GM19035 (cell line): ENCODE results near the gene ZNF728.
"Not testable (repeated sequence)": the region's sequence is repeated elsewhere in the genome, so short reads cannot be mapped to it uniquely, and the experiment has no call there.

Source experiments
- ATAC-seq: cut with Tn5 transposase; IDR thresholded peaks from one replicate; pipeline ENCODE4 v1.9.1; 2021; ENCODE audit not compliant: unreplicated experiment

ZNF728 gene

DNA sequence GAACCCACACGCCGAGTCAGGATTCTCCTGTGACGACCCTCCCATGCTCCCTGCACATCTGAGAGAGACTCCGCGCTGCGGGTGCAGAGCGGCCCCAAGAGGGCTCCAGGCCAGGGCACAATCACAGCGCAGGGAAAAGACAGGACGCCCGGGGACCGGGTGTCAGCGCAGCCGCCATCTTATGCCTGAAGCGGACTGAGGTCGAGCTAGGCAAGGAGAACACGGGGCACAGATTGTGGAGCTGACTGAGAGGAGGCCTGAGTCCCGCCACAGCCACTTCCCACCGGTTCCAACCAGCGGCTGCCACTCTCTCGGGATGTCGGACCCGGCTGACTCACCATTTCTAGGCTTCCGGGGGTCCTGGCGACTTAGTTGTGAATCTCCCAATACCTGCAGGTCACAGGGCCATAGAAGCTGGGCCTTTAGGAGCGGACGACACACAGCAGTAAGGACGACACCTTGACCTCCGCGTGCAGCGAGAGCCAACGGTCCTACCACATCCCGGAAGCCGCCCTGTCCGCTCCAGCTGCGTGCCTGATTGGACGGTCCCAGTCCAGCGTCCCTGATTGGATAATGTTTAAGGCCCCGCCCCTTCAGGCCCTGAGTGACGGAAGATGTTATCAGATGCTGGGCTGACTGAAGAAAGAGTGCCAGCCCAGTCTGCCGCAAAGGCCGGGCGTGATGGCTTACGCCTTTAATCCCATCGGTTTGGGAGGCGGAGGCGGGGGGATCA lies at the start of gene ZNF728:
TSS of gene ZNF728 (minus strand) at position 487 of the 733 bp plus-strand sequence. CDS start at position 341, 146 bp downstream.
- no peak for ATAC-seq

GRCh38 chr19:23052349-23052748 lies 49.4 kb upstream of the ZNF728 start:
- no peak for ATAC-seq

DNA sequence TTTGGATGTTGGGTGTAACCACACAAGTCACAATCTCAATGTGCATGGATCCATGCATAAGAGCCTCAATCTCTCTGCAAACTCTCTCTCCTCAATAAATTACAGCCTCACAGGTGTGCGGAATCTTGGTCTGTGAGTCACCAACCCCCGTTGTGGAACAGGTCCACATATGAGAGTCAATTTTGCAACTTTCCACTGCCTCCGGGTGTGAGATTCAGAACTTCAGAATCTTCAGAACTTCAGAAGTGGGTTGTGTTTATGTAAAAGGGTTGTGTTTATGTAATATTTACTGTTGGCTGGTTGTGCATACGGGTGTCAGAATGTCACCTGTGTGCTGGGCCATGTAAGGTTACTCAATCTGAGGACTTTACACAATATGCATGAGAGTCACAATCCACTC lies 46.3 kb upstream of the ZNF728 start:
- no peak for ATAC-seq

DNA sequence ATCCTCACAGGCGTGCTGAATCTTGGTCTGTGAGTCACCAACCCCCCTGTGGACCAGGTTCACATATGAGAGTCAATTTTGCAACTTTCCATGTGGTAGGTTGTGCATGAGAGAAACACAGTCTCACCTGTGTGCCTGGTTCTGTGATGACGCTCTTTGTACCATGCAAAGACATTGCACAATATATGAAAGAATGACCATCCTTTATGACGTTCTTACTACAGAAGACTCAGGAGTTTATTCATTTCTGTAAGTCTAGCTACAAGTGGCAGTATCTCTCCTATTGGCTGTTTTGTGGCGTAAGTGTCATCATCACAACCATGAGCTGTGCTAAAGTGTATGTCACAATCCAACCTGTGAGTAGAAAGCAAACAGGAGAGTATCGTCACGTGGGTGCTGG lies 43.8 kb upstream of the ZNF728 start:
- ATAC-seq, result no peak

DNA sequence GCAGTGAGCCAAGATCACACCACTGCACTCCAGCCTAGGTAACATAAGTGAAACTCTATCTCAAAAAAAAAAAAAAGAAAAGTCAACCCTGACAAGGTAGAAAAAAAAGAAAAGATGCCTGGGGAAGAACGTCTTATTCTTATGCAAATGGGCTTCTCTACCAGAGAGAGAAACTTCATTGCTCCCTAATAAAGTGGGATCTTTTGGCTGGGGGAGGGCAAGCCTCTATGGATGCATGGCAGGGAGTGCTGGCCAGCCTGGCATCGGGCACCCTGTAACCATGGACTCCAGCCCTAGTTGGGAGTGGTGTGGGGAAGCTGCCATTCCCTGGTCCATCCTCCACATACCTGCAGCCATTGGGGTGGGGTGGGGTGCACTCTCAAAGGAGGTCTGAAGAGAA lies 30.7 kb upstream of the ZNF728 start:
- no peak for ATAC-seq

DNA sequence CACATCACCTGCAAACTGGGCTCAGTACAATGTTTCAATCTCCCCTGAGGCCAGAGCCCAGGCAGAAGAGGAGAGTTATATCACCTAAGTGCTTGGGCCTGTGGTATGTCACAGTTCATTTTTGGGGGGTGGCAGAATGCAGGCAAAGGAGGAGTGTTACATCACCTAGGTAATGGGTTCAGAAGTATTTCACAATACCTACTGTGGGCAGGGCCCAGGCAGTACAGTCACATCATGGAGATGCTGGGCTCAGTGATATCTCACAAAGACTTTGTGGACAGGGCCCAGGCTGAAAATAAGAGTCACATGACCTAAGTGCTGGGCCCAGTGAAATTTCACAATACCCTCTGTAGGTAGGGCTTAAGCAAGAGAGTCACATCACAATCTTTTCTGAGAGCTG lies 12.7 kb upstream of the ZNF728 start:
- ATAC-seq, result no peak

DNA sequence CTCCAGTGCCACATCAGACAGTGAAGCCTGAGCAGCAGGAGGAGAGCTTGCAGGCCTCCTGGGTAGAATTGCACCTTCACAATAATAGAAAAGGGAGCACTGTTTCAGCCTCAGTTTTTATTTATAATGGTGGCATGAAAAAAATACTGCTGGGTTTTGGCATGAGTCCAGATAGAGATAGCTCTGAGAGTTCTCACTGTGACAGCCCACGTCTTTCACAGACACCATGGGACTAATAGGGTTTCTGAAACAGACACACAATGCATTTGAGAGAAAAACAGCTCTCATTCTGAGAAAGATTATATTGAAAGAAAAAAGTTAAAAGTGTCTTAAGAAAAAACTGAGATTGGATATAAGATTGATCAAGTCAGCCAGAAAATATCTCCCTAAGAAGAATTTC lies 8.0 kb downstream of the ZNF728 start:
- not testable (repeated sequence) for ATAC-seq

- ATAC-seq, result no peak
Measured at GRCh38 chr19:22976248-22976647, 26.7 kb downstream of the ZNF728 start.

GRCh38 chr19:22975546-22976136 lies 27.3 kb downstream of the ZNF728 start:
- not testable (repeated sequence) for ATAC-seq

GRCh38 chr19:22945560-22945959 lies 57.4 kb downstream of the ZNF728 start:
- ATAC-seq, result no peak

DNA sequence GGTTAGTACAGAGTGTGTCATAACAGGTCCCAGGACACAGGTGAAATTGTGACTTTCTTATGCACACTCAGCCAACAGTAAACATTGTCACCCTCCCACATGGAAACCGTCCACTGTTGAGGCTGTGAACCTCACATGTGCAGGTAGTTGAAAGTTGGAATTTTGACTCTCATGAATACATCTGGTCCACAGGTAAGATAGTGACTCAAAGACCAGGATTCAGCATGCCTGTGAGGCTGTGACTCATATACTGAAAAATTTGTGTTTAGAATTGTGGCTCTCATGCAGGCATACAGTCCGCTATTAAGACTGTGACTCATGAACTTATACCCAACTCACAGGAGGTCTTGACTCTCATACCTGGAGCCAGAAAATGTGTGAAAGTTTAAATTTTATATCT lies 67.8 kb downstream of the ZNF728 start:
- ATAC-seq, result no peak

DNA sequence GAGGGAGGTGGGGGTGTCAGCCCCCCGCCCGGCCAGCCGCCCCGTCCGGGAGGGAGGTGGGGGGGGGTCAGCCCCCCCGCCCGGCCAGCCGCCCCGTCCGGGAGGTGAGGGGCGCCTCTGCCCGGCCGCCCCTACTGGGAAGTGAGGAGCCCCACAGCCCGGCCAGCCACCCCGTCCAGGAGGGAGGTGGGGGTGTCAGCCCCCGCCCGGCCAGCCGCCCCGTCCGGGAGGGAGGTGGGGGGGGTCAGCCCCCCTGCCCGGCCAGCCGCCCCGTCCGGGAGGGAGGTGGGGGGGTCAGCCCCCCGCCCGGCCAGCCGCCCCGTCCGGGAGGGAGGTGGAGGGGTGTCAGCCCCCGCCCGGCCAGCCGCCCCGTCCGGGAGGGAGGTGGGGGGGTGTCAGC lies 75.4 kb downstream of the ZNF728 start:
- ATAC-seq, result not testable (repeated sequence)

- not testable (repeated sequence) for ATAC-seq
Measured at GRCh38 chr19:22925181-22925580, 77.8 kb downstream of the ZNF728 start.
